ENCODE data around the gene VIPR2.
"Not testable (repeated sequence)": the region's sequence is repeated elsewhere in the genome, so short reads cannot be mapped to it uniquely, and the experiment has no call there.

Gene VIPR2

GRCh38 chr7:159020987-159021386, 123.7 kb downstream of the VIPR2 start:
- no peak for DNase-seq

GRCh38 chr7:159019111-159019510, 125.6 kb downstream of the VIPR2 start:
- DNase-seq = peak in 2 of 3 donors; percentile 9 to 10

- no peak for DNase-seq
Observed at GRCh38 chr7:159017741-159018140, 126.9 kb downstream of the VIPR2 start.

- DNase-seq = no peak
Observed at GRCh38 chr7:159017210-159017609, 127.5 kb downstream of the VIPR2 start.

- no peak for DNase-seq
Observed at GRCh38 chr7:159016591-159016990, 128.1 kb downstream of the VIPR2 start.

GRCh38 chr7:159015454-159016410, 128.9 kb downstream of the VIPR2 start:
- no peak for DNase-seq

- no peak for DNase-seq
Observed at GRCh38 chr7:159015081-159015453, 129.6 kb downstream of the VIPR2 start.

- no peak for DNase-seq
Observed at GRCh38 chr7:159014297-159015062, 130.2 kb downstream of the VIPR2 start.

- DNase-seq = no peak
Observed at GRCh38 chr7:159013825-159014289, 130.8 kb downstream of the VIPR2 start.

- no peak for DNase-seq
Observed at GRCh38 chr7:159013181-159013690, 131.4 kb downstream of the VIPR2 start.

GRCh38 chr7:159012353-159013069, 132.2 kb downstream of the VIPR2 start:
- no peak for DNase-seq

GRCh38 chr7:159011722-159012022, 133.0 kb downstream of the VIPR2 start:
- DNase-seq = no peak

GRCh38 chr7:159010937-159011721, 133.5 kb downstream of the VIPR2 start:
- DNase-seq = no peak

GRCh38 chr7:159010411-159010810, 134.3 kb downstream of the VIPR2 start:
- no peak for DNase-seq

- DNase-seq = no peak
Observed at GRCh38 chr7:159009951-159010350, 134.7 kb downstream of the VIPR2 start.

- no peak for DNase-seq
Observed at GRCh38 chr7:159008417-159008816, 136.2 kb downstream of the VIPR2 start.

- no peak for DNase-seq
Observed at GRCh38 chr7:159007996-159008389, 136.7 kb downstream of the VIPR2 start.

- no peak for DNase-seq
Observed at GRCh38 chr7:159007364-159007995, 137.2 kb downstream of the VIPR2 start.

- DNase-seq = no peak
Observed at GRCh38 chr7:159006610-159007130, 138.0 kb downstream of the VIPR2 start.

- not testable (repeated sequence) for DNase-seq
Observed at GRCh38 chr7:159006022-159006609, 138.6 kb downstream of the VIPR2 start.

- no peak for DNase-seq
Observed at GRCh38 chr7:159005618-159006017, 139.0 kb downstream of the VIPR2 start.

All from suppressor macrophage treated with lipopolysaccharide for 1 hour (primary cell).